HL-60 (cell line): ENCODE measurements around the gene SLC22A23.

Experiments
- CTCF ChIP-seq: IDR thresholded peaks from one replicate; pipeline ENCODE4 v1.5.1; 2011; ENCODE audit warnings: low read length, control low read depth, inconsistent platforms; ENCODE audit not compliant: insufficient read depth
- GABPA ChIP-seq: IDR thresholded peaks from 2 replicates; pipeline ENCODE4 v1.6.1; 2012; ENCODE audit warnings: low read depth
- POLR2AphosphoS5 ChIP-seq: IDR thresholded peaks from 2 replicates; pipeline ENCODE4 v1.6.1; 2012; ENCODE audit warnings: low read depth

DNA sequence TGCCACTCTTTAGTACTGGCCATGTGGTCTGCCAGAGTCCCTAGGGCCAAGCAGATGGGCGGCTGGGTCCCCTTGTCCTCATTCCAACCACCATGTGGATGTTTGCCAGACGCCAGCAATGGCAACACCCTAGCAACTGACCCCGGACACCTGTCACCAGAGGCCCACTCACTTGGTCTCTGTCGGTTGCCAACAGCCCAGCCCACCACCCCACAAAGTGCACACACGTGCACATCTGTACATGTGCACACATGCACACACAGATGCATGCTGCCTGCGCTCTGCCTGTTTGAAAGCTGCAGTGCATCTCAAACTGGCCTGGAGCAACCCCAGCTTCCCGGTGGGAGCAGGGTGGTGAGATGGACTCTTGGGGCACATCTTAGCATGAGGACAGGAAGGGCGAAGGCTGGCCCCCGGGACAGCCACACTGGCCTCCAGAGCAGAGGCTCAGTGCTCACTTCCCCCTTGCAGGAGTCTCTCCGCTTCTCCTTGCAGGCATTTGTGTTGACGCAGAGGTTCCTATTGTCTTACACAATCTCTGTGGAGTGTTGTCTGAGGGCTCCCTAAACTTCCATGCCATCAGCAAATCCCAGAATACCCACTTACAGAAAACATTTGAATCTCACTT lies 144.1 kb downstream of the SLC22A23 start:
- TF ChIP-seq CTCF (no peak), POLR2AphosphoS5 (no peak), GABPA (no peak)
